GM13977 (cell line): Measurements from ENCODE around the gene NT5C3B.
"Not testable (repeated sequence)": the region's sequence is repeated elsewhere in the genome, so short reads cannot be mapped to it uniquely, and the experiment has no call there.

Source experiments
- DNase-seq: peaks from one replicate; pipeline ENCODE4 v3.0.0; 2012; ENCODE audit warnings: low spot score
- in situ Hi-C: fragments of 300-500 bp; cut with MboI; formaldehyde crosslinking; loops from one replicate; pipeline ENCODE4 v1.12.0; 2022; ENCODE audit warnings: low sequenced_read_pairs, low pct_unique_long_range_greater_than_20kb, mixed read lengths, inconsistent platforms; ENCODE audit not compliant: unreplicated experiment
- TF ChIP-seq, protein P1 (sequence below): IDR thresholded peaks from 2 replicates; pipeline ENCODE4 v1.5.1; 2012; ENCODE audit warnings: mild to moderate bottlenecking, control low read depth; ENCODE audit not compliant: insufficient read depth; ENCODE audit errors: extremely low read depth, missing control alignments

NT5C3B gene

DNA sequence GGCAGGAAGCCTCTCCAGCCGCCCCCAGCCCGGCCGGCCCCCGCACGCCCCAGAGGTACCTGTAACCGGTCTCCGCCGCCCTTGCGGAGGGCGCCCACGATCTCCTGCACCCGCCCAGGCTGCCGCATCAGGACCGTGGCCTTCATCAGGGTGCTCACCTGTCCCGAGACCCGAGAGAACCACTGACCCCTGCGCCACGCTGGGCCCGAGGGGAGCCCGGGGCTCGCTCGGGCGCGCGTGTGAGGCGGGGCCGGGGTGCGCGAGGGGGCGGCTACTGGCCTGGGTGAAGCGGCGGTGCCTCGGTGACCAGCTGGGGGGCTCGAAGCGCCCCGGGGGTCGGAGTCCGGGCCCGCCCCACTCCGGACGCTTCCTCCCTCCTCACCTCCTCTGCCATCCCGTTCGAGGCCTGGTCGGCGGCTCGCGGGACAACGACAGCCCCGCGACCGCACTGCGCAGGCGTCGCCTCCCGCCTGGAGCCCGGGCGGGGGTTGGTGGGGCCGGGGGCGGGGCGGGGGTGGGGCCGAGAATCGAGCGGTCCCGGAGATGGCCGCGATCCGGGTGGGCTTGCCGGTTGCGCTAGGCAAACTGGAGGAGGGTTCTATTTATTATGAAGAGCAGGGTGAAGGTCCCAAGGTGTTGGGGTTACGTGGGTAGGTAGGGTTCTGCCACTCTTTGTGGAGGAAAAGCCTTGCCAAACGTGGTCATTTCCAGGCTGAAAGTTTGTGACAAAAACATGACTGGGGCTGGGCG is at the start of gene NT5C3B:
Gene NT5C3B (minus strand): TSS at position 433 of the 750 bp plus-strand sequence. CDS start 39 bp downstream, at position 394.
- TF ChIP-seq, protein P1, sequence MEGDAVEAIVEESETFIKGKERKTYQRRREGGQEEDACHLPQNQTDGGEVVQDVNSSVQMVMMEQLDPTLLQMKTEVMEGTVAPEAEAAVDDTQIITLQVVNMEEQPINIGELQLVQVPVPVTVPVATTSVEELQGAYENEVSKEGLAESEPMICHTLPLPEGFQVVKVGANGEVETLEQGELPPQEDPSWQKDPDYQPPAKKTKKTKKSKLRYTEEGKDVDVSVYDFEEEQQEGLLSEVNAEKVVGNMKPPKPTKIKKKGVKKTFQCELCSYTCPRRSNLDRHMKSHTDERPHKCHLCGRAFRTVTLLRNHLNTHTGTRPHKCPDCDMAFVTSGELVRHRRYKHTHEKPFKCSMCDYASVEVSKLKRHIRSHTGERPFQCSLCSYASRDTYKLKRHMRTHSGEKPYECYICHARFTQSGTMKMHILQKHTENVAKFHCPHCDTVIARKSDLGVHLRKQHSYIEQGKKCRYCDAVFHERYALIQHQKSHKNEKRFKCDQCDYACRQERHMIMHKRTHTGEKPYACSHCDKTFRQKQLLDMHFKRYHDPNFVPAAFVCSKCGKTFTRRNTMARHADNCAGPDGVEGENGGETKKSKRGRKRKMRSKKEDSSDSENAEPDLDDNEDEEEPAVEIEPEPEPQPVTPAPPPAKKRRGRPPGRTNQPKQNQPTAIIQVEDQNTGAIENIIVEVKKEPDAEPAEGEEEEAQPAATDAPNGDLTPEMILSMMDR, result no peak
- in situ Hi-C loops, result no loop called here
- peak; percentile 92 for DNase-seq

DNA sequence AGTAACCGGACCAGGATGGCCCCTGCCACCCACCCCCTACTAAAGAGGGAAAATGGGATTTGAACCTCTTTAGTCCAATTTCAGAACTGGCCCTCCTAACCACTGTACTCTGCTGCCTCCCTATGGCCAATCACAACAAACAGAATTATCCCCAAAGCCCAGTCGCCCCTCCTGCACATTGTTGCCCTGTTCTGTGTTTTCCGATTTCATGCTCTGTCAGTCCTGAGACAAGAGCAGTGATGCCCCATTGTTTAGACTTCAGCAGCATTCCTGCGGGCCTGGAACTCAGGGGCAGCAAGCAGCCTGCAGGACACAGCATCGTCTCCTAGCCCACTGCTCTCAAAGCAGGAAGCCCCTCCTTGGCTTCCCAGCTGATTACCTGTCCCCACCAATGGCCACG is 49.7 kb upstream of the NT5C3B start:
- DNase-seq, result no peak
- TF ChIP-seq, protein P1, result peak; percentile 34
- in situ Hi-C loops, result no loop called here

DNA sequence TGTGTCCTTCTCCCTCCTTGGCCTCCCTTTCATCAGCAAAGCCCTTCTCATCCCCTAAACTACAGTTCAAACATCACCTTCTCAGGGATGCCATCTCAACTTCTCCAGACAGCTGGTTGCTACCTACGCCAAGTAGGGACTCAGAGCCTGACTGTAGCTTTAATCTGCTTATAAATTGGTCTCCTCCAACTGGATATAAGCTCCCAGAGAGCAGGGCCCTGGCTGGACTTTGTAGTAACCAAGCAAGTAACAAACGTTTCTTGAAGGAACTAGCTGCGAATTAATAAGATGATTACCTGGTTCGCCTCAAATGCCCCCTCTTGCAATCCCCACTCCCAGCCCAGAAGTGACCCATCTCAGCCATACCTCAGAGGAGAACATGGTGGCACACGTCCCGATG is 46.7 kb upstream of the NT5C3B start:
- in situ Hi-C loops, result no loop called here
- TF ChIP-seq, protein P1, result no peak
- DNase-seq, result no peak

DNA sequence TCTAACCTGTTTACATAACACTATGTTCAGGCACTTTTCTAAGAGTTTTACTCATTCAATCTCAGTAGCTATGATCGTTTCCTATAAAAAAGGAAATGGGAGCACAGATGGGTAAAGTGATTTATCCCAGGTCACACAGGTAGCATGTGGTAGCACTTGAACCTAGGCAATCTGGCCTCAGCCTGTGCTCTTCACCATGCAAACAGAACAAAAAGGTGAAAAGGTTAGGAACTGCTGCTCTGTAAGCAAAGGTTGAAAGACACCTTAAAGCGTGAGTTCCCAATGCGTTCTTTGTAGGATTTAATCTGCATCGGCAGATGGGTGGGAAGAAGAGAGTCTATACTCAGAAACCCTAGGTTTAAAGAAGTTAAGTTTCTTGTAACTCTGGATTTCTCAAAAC is 44.1 kb upstream of the NT5C3B start:
- DNase-seq, result no peak
- in situ Hi-C loops, result no loop called here
- TF ChIP-seq, protein P1, result no peak

DNA sequence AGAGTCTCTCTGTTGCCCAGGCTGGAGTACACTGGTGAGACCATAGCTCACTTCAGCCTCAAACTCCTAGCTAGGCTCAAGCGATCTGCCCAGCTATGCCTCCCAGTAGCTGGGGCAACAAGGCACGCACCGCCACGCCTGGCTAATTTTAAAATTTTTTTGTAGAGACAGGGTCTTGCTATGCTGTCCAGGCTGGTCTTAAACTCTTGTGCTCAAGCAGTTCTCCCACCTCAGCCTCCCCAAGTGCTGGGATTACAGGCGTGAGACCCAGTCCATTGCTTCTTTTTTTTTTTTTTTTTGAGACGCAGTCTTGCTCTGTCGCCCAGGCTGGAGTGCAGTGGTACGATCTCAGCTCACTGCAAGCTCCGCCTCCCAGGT is 38.2 kb upstream of the NT5C3B start:
- in situ Hi-C loops, result not testable (repeated sequence)

DNA sequence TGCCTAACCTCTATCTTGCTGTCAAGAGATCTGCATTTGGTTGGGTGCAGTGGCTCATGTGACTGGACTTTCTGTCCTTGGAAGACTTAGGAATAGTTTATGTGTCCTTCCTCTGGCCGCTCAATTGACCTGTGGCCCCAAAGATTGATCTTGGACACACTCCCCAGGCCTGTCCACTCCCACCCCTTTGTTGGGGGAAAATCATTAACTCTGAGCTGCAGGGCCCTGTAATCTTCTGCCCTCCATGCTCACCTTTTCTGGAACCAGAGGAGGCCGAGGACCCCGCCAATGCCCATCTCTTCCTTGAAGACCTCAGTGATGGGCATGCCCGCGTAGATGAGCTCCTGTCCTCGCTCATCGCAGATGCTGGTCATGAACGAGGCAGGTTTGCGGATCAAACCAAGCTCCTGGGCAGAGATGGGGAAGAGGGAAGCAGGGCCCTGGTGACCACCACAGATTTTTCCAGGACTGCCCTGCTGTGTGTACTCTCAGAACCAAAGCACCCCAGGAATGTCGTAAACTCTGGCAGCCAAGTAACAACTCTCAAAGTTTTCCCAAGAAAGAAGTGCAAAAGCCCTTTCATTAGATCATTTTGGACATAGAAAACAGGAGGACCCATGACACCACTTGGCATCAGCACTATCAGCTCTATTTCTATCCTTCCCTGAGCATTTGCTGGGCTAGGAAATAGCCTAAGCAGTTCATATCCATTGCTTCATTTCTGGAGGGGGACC is 37.7 kb upstream of the NT5C3B start:
- TF ChIP-seq, protein P1, result no peak
- no peak for DNase-seq
- in situ Hi-C loops, result no loop called here

More for the DNA sequence above, 38.2 kb upstream of the NT5C3B start:
- DNase-seq, result not testable (repeated sequence)

DNA sequence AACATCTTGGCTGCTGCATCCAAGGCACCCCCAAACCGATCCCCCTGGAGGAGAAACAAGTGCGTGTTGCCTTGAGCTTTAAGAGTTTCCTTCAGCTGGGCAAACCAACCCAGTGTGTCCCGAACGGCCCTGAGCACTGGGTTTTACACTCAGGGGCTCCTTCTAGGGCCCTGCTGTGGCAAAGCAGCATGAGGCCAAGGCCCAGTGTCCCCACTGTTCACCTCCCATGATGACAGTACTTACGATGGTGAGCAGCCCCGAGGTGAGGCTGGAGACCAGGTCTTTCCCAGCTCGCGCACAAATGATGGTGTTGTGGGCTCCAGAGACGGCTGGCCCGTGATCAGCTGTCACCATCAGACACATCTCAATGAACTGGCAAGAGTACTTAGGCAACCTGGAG is 35.8 kb upstream of the NT5C3B start:
- TF ChIP-seq, protein P1, result no peak
- in situ Hi-C loops, result no loop called here
- DNase-seq, result no peak
